Fibroblast of villous mesenchyme (primary cell): ENCODE results near the gene PSMD6. TPM values are rescaled to one million over a fixed set of nuclear protein-coding genes. Genes with fewer than 3 reads are reported as not detected.
A peak's percentile ranks its signal among the peaks of the same experiment; 100 is the strongest.

Experiments used
- DNase-seq: peaks from one replicate; pipeline ENCODE4 v3.0.0-alpha.2; 2010; ENCODE audit warnings: low read depth
- H3K4me3 ChIP-seq: 2 replicates; pipeline ENCODE4 v1.5.1; 2011; ENCODE audit warnings: low read depth, mild to moderate bottlenecking, low read length
- total RNA-seq: library from RNA; depleted of rRNA; stranded (reverse); fragments of >200 nt; gene quantifications from 2 replicates; pipeline ENCODE4 v1.2.3, GENCODE V29; 2012
- TF ChIP-seq, protein P1 (sequence below): IDR thresholded peaks from 2 replicates; pipeline ENCODE4 v1.5.1; 2012; ENCODE audit warnings: low read depth, mild to moderate bottlenecking, low read length; ENCODE audit not compliant: insufficient read depth

The PSMD6 gene
- total RNA-seq, 1 donor = 101 TPM

DNA sequence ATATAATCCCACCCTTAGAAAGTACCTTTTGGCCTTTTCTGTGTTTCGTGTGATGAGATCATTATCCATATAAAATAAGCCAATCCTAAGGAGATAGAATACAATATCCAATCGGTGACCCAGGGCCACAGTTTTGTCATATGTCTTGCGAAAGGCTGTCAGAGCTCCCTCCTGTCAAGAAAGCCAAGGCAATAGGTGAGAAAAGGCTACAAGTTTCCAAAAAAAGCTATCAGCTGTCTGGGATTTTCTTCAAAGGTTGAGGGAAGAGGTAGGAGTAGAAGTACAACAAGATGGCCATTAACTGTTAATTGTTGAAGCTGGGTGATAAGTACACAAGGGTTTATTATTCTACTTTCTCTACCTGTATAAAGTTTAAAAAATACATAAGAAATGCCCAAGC, 4.0 kb downstream of the PSMD6 start:
- DNase-seq = no peak
- H3K4me3 ChIP-seq = no peak overlapping the region
- TF ChIP-seq, protein P1, sequence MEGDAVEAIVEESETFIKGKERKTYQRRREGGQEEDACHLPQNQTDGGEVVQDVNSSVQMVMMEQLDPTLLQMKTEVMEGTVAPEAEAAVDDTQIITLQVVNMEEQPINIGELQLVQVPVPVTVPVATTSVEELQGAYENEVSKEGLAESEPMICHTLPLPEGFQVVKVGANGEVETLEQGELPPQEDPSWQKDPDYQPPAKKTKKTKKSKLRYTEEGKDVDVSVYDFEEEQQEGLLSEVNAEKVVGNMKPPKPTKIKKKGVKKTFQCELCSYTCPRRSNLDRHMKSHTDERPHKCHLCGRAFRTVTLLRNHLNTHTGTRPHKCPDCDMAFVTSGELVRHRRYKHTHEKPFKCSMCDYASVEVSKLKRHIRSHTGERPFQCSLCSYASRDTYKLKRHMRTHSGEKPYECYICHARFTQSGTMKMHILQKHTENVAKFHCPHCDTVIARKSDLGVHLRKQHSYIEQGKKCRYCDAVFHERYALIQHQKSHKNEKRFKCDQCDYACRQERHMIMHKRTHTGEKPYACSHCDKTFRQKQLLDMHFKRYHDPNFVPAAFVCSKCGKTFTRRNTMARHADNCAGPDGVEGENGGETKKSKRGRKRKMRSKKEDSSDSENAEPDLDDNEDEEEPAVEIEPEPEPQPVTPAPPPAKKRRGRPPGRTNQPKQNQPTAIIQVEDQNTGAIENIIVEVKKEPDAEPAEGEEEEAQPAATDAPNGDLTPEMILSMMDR = no peak

DNA sequence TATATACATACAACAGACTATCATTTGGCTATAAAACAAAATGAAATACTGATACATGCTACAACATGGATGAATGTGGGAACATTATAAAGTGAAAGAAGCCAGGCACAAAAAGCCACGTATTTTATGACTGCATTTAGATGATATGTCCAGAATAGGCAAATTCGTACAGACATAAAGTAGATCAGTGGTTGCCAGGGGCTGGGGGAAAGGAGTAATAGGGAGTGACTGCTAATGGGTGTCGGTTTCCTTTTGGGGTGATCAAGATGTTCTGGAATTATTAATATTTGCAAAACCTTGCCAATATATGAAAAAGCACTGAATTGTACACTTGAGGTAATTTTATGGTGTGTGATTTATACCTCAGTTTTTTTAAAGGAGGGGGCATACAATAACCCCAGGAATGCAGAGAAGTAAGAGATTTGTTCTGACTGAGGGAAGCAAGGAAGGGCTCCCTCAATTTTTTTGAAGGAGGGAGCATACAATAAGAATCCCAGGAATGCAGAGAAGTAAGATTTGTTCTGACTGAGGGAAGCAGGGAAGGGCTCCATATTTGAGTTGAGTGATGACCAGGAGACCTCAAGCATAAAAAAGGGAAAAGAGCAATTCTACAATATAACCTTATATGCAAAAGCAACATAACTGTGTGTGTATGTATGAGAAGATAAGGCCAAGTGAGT, 6.2 kb downstream of the PSMD6 start:
- H3K4me3 ChIP-seq = no peak overlapping the region
- DNase-seq = no peak
- TF ChIP-seq, protein P1 = no peak

DNA sequence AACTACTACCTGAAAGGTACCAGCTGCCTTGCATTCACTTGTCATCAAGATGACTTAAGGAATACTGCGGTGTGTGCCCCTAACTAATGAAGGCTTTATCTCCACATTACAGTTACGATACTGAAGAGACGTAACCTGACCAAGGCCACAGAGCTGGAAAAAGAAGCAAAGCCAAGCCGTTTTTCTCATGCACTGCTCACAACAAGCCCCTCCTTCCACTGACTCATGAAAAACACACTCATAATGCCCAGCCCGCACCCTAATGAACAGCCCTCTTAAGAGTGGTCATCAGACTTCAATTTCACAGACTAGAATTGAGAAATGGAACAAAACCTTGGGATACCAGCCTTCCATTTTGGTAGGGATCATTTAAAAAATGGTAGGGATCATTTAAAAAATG, 11.6 kb downstream of the PSMD6 start:
- no peak overlapping the region for H3K4me3 ChIP-seq
- TF ChIP-seq, protein P1 = no peak
- DNase-seq = peak; percentile 66

DNA sequence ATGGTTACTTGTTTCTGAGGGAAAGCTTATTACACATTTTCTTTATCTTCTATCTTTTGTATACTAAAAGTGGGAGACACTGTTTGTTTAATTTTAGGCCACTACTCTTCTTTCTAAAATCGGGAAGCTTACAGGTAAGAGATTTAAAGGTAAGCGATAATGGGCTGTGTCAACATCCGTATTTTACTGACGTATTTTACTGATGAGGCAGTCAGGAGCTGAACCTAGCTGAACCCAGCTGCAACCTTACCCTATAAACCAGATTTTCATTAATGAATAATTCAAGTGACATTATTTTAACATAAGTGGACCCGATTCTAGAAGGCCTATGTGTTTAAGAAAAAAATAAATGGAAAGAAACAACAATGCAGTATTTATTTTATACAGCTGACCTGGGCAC, 13.1 kb downstream of the PSMD6 start:
- H3K4me3 ChIP-seq = no peak overlapping the region
- DNase-seq = no peak
- TF ChIP-seq, protein P1 = no peak

DNA sequence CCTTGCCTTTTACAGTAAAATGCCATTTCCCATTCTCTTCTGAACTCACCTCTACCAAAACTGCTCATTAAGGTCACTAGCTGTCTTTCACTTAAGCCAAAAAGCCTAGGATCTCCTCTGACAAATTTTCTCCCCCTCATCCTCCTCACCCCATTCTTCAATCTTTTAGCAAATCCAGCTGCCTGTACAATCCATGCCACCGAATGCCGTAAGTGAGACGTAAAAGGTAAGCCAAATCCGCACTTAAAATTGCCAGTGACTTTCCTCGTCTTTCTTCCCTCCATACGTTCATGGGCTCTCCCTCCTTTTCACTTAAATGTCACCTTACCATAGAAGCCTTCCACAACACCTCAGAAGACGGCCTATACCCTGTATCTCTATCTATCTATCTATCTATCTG, 13.8 kb downstream of the PSMD6 start:
- no peak overlapping the region for H3K4me3 ChIP-seq
- TF ChIP-seq, protein P1 = no peak

DNA sequence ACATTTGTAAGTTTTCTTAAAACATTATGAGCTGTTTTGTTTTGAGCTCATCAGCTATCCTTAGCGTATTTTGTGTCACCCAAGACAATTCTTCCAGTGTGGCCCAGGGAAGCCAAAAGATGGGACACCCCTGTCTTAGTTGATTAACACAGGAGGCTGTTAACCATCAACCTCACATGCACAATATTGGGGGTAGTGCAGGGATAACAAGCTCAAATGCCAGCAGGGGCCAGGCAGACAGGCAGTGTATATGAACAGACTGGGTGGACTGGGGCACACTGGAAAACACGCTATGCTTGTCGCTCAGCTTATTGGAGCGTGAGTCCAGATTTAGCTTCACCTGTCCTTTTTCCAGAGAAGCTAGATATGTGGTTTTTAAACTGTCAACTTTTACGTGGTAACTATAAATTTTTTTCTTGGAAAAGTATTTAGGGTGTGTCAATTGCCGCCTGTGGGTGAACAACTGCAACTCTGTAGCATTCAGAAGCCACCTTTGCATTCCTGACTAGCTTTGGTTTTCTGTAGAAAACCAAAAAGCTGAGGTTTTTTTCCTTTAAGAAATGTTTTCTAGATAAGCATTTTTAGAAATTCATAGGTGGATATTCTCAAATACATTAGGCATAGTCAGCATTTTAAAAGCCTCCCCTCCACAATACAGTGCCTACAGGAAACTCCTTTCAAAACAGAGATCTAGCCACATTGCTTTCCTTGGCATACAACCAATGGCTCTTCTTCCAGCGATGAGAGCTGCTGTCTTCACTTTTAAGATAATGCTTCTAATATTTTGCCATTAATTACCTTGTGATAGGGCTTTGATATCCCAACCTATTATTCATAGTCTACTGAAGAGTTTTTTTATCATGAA, 14.6 kb downstream of the PSMD6 start:
- no peak overlapping the region for H3K4me3 ChIP-seq
- TF ChIP-seq, protein P1 = no peak
- peak; percentile 19 for DNase-seq

More for the DNA sequence above, 13.8 kb downstream of the PSMD6 start:
- DNase-seq = no peak
